Measurements from ENCODE around the gene SLC17A7. TPM values are rescaled to one million over a fixed set of nuclear protein-coding genes. Genes with fewer than 3 reads are reported as not detected.

SLC17A7 gene
- total RNA-seq, 1 donor from 2014 or later: 1.6 TPM

Other genes with a start within 250 kb of the SLC17A7 start
- 0.86 TPM for gene SLC6A16, start 116.3 kb downstream of the SLC17A7 start, total RNA-seq
- 27.5 TPM for gene CD37, start 106.1 kb downstream of the SLC17A7 start, total RNA-seq
- 18.0 TPM for gene TEAD2, start 79.1 kb downstream of the SLC17A7 start, total RNA-seq
- not detected for gene DKKL1, start 77.7 kb downstream of the SLC17A7 start, total RNA-seq
- not detected for gene KASH5, start 53.3 kb downstream of the SLC17A7 start, total RNA-seq
- gene PTH2, start 18.1 kb downstream of the SLC17A7 start, total RNA-seq: not detected
- gene GFY, start 16.1 kb downstream of the SLC17A7 start, total RNA-seq: not detected
- gene PIH1D1, start 10.3 kb upstream of the SLC17A7 start, total RNA-seq: 77.9 TPM
- 45.3 TPM for gene ALDH16A1, start 11.7 kb upstream of the SLC17A7 start, total RNA-seq
- gene FLT3LG, start 32.7 kb upstream of the SLC17A7 start, total RNA-seq: 10.2 TPM
- 2,400 TPM for gene RPL13A, start 46.1 kb upstream of the SLC17A7 start, total RNA-seq
- gene RPS11, start 54.9 kb upstream of the SLC17A7 start, total RNA-seq: 1,395 TPM
- 320 TPM for gene FCGRT, start 71.1 kb upstream of the SLC17A7 start, total RNA-seq
- gene RCN3, start 86.5 kb upstream of the SLC17A7 start, total RNA-seq: 42.8 TPM
- gene NOSIP, start 139.0 kb upstream of the SLC17A7 start, total RNA-seq: 56.3 TPM
- gene PRRG2, start 139.8 kb upstream of the SLC17A7 start, total RNA-seq: 18.2 TPM
- 42.7 TPM for gene PRR12, start 149.7 kb upstream of the SLC17A7 start, total RNA-seq
- 96.1 TPM for gene RRAS, start 198.6 kb upstream of the SLC17A7 start, total RNA-seq
- 86.0 TPM for gene SCAF1, start 200.7 kb upstream of the SLC17A7 start, total RNA-seq
- 174 TPM for gene IRF3, start 224.3 kb upstream of the SLC17A7 start, total RNA-seq
- 18.9 TPM for gene BCL2L12, start 224.4 kb upstream of the SLC17A7 start, total RNA-seq
- gene PRMT1, start 235.7 kb upstream of the SLC17A7 start, total RNA-seq: 103 TPM
- gene ADM5, start 248.1 kb upstream of the SLC17A7 start, total RNA-seq: 1.3 TPM
- 14.2 TPM for gene CPT1C, start 249.6 kb upstream of the SLC17A7 start, total RNA-seq